Calu3 (cell line): ENCODE data around the gene MAD1L1. TPM values are rescaled to one million over a fixed set of nuclear protein-coding genes. Genes with fewer than 3 reads are reported as not detected.

Source experiments
- BruUV-seq: library from RNA; stranded (reverse); fragments of 400-500 nt; replicated peaks from 2 replicates; lab custom pipeline; 2021; lab: Mats Ljungman, UMichigan
- CTCF ChIA-PET: fragments of 300-600 bp; sonication (Branson Sonifier 250); formaldehyde crosslinking; loops from one replicate; lab custom pipeline; 2022; ENCODE audit warnings: antibody characterized with exemption; lab: Charles Lee
- DNase-seq: peaks from one replicate; pipeline ENCODE4 v3.0.0; 2022
- H3K27ac Mint-ChIP-seq: one replicate; pipeline ENCODE4 v1.8.0; 2022; ENCODE audit warnings: mixed read lengths; ENCODE audit not compliant: unreplicated experiment
- H3K27me3 Mint-ChIP-seq: one replicate; pipeline ENCODE4 v1.8.0; 2022; ENCODE audit warnings: mixed read lengths; ENCODE audit not compliant: unreplicated experiment
- H3K36me3 Mint-ChIP-seq: one replicate; pipeline ENCODE4 v1.8.0; 2022; ENCODE audit warnings: mild to moderate bottlenecking, moderate library complexity, mixed read lengths; ENCODE audit not compliant: insufficient read depth, unreplicated experiment
- H3K4me1 Mint-ChIP-seq: one replicate; pipeline ENCODE4 v1.8.0; 2022; ENCODE audit warnings: mild to moderate bottlenecking, low read depth, mixed read lengths; ENCODE audit not compliant: unreplicated experiment
- H3K4me3 Mint-ChIP-seq: one replicate; pipeline ENCODE4 v1.8.0; 2022; ENCODE audit warnings: mild to moderate bottlenecking, low read depth, moderate library complexity, mixed read lengths; ENCODE audit not compliant: unreplicated experiment
- H3K9me3 Mint-ChIP-seq: one replicate; pipeline ENCODE4 v1.8.0; 2022; ENCODE audit warnings: low read depth, mixed read lengths; ENCODE audit not compliant: unreplicated experiment
- CTCF ChIP-seq: fragments of 200-600 bp; IDR thresholded peaks from one replicate; pipeline ENCODE4 v1.8.0; 2022; ENCODE audit warnings: antibody characterized with exemption; ENCODE audit not compliant: unreplicated experiment
- intact Hi-C: fragments of 100-400 bp; cut with micrococcal nuclease; formaldehyde crosslinking; loops from one replicate; pipeline ENCODE4 v1.10.0; 2022; ENCODE audit not compliant: unreplicated experiment
- total RNA-seq: library from RNA; stranded (reverse); gene quantifications from 2 replicates; pipeline ENCODE4 v1.2.3, GENCODE V29; 2022

MAD1L1 gene
- total RNA-seq, 1 experiment from 2014 or later = 86.0 TPM

DNA sequence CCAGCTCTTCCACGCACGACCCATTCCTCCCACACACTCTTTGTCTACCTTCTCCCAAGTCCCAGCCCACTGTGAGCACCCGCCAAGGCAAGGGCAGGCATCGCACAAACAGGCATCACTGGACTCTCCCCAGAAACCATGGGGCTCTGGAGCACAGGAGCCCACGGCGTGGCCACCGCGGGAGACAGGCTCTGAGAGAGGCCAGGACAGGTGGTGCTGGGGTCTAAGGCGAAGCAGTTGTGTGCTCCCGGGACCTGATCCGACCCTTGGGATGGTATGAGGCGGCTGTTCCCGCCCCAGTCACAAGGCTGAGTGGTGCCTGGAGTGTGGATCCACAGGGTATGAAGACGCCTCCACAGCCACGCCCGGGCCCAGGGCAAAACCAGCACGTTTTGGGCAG lies 156.9 kb downstream of the MAD1L1 start:
- no peaks in the 10 kb centered on the region for H3K4me1 Mint-ChIP-seq
- H3K27me3 Mint-ChIP-seq = no peaks in the 10 kb centered on the region
- no peak for DNase-seq
- no peaks in the 10 kb centered on the region for H3K9me3 Mint-ChIP-seq
- BruUV-seq = no TSS peak
- no peak overlapping the region for H3K4me3 Mint-ChIP-seq
- CTCF ChIA-PET = no interaction called here
- intact Hi-C loops = no loop called here
- H3K27ac Mint-ChIP-seq = no peak overlapping the region
- TF ChIP-seq CTCF = no peak
- no peaks in the 10 kb centered on the region for H3K36me3 Mint-ChIP-seq

DNA sequence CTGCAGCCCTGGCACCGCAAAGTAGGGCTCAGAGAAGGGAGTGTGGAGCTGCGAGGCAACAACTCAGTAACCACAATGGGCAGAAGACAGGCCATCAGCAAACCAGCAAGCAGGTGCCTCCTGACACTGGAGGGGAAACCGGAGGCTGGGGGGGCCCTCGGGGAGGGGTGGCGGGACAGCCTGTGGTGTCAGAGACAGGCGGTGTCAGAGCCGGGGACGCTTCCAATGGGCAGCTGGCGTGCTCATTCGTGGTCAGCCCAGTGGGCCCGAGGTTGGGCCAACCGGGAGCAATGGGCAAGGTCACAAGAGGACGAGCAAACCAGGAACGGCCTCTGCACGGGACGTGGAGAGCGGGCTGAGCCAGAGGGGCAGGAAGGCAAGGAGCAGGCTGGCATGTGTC lies 158.1 kb downstream of the MAD1L1 start:
- no peak overlapping the region for H3K27ac Mint-ChIP-seq
- no peaks in the 10 kb centered on the region for H3K4me1 Mint-ChIP-seq
- H3K9me3 Mint-ChIP-seq = no peaks in the 10 kb centered on the region
- no peak for DNase-seq
- CTCF ChIA-PET = no interaction called here
- no peak overlapping the region for H3K4me3 Mint-ChIP-seq
- no peak for TF ChIP-seq CTCF
- H3K36me3 Mint-ChIP-seq = no peaks in the 10 kb centered on the region
- intact Hi-C loops = no loop called here
- BruUV-seq = no TSS peak
- no peaks in the 10 kb centered on the region for H3K27me3 Mint-ChIP-seq

DNA sequence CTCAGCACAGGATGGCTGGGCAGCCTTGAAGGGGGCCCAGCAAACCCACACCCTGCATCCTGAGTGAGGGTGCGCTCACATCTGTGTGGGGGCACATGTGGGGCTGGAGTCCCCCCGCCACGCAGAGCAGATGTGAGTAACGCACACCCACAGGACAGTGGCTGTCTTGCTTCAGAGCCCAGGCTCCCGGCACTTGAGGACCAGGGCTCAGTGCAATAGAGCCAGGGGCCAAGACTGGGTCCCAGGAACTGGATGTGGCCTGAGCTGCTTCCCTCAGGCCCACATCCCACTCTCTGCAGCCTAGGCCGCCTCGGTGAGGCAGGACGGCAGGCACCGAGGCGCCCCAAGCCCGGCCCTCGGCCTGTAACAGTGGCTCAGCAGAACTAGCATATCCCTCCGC lies 159.9 kb downstream of the MAD1L1 start:
- Mint-ChIP-seq H3K4me1 (no peaks in the 10 kb centered on the region), H3K9me3 (no peaks in the 10 kb centered on the region), H3K36me3 (peaks cover 9% of the 10 kb centered on the region), H3K27ac (no peak overlapping the region), H3K4me3 (no peak overlapping the region), H3K27me3 (no peaks in the 10 kb centered on the region)
- CTCF ChIA-PET = no interaction called here
- TF ChIP-seq CTCF = no peak
- BruUV-seq = no TSS peak
- no peak for DNase-seq
- intact Hi-C loops = no loop called here

GRCh38 chr7:2072042-2072441 lies 160.7 kb downstream of the MAD1L1 start:
- intact Hi-C loops = no loop called here
- BruUV-seq = no TSS peak
- CTCF ChIA-PET = no interaction called here
- TF ChIP-seq CTCF = no peak
- Mint-ChIP-seq H3K9me3 (no peaks in the 10 kb centered on the region), H3K4me1 (no peaks in the 10 kb centered on the region), H3K4me3 (no peak overlapping the region), H3K27me3 (no peaks in the 10 kb centered on the region), H3K27ac (no peak overlapping the region), H3K36me3 (peaks cover 9% of the 10 kb centered on the region)
- DNase-seq = no peak
